IPS DF 6.9 (cell line): ENCODE results near the gene BIRC6.
"Not testable (repeated sequence)": the region's sequence is repeated elsewhere in the genome, so short reads cannot be mapped to it uniquely, and the experiment has no call there.

Experiments used
- DNase-seq: peaks from one replicate; pipeline ENCODE4 v3.0.0-alpha.2; 2013; ENCODE audit warnings: low read depth, low spot score
- H3K27ac ChIP-seq: one replicate; pipeline ENCODE4 v1.5.1; 2013; ENCODE audit warnings: low read length, control low read depth
- H3K27me3 ChIP-seq: 2 replicates; pipeline ENCODE4 v1.6.1; 2013; ENCODE audit warnings: mild to moderate bottlenecking, low read length; ENCODE audit not compliant: control insufficient read depth, insufficient read depth
- H3K36me3 ChIP-seq: 2 replicates; pipeline ENCODE4 v1.6.1; 2013; ENCODE audit warnings: low read length; ENCODE audit not compliant: control insufficient read depth, insufficient read depth
- H3K4me1 ChIP-seq: 2 replicates; pipeline ENCODE4 v1.6.1; 2013; ENCODE audit warnings: low read length; ENCODE audit not compliant: control insufficient read depth, insufficient read depth
- H3K4me3 ChIP-seq: 2 replicates; pipeline ENCODE4 v1.5.1; 2013; ENCODE audit warnings: mild to moderate bottlenecking, low read length
- H3K9me3 ChIP-seq: 2 replicates; pipeline ENCODE4 v1.6.1; 2013; ENCODE audit warnings: low read length, inconsistent platforms; ENCODE audit not compliant: control insufficient read depth, insufficient read depth
- WGBS: extraction: QIAGEN DNeasy Blood & Tissue Kit; methylation state at CpG from one replicate; pipeline ENCODE4 v1.1.7; 2013; ENCODE audit warnings: mixed read lengths, missing lambda C conversion rate; ENCODE audit not compliant: insufficient read length, insufficient coverage; 5-methylcytosine and 5-hydroxymethylcytosine counted together

BIRC6 gene

GRCh38 chr2:32532961-32533360 lies 176.1 kb downstream of the BIRC6 start:
- Histone ChIP-seq H3K4me3 (no peak overlapping the region), H3K9me3 (no peaks in the 10 kb centered on the region), H3K36me3 (no peaks in the 10 kb centered on the region; the same call in 1 of the 2 replicates), H3K27ac (no peak overlapping the region), H3K4me1 (no peaks in the 10 kb centered on the region), H3K27me3 (no peaks in the 10 kb centered on the region)
- WGBS, result no CpG with 5 or more reads among the region's 1 CpG
- DNase-seq, result no peak

DNA sequence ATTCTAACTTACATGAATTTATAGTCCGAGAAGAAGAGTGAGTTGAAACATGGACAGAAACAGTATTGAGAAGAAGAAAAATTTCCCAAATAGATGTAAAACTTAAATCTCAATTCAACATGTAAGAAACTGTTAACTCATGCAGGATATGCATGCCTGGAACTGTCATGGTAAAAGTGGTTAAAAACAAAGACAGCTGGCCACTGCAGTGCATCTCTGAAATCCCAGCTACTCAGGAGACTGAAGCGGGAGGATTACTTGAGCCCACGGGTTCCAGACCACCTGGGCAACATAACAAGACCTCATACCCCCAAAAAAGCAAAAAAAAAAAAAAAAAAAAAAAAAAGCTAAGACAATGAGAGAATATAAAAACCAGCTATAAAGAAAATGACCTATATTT lies 178.0 kb downstream of the BIRC6 start:
- no CpG with 5 or more reads among the region's 3 CpGs for WGBS
- no peaks in the 10 kb centered on the region for H3K27me3 ChIP-seq
- no peaks in the 10 kb centered on the region for H3K9me3 ChIP-seq
- H3K4me1 ChIP-seq, result no peaks in the 10 kb centered on the region
- no peak overlapping the region for H3K4me3 ChIP-seq
- no peak overlapping the region for H3K27ac ChIP-seq
- no peaks in the 10 kb centered on the region; the same call in 1 of the 2 replicates for H3K36me3 ChIP-seq
- no peak for DNase-seq

DNA sequence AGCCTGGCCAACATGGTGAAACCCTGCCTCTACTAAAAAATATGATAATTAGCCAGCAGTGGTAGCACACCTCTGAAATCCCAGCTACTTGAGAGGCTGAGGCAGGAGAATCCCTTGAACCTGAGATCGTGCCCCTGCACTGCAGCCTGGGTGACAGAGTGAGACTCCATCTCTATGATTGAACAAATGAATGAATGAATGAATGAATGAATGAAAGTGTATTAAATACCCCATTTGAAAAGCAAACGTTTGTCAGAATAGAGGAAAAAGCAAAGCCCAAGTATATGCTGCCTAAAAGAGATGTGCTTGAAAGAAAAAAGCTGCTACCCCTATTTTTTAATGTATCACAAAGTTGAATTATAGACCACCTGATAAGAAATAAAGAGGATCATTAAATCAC lies 181.9 kb downstream of the BIRC6 start:
- no peak overlapping the region for H3K4me3 ChIP-seq
- no CpG with 5 or more reads among the region's 2 CpGs for WGBS
- H3K27me3 ChIP-seq, result no peaks in the 10 kb centered on the region
- H3K27ac ChIP-seq, result no peak overlapping the region
- no peak for DNase-seq
- H3K9me3 ChIP-seq, result no peaks in the 10 kb centered on the region
- no peaks in the 10 kb centered on the region for H3K36me3 ChIP-seq
- no peaks in the 10 kb centered on the region for H3K4me1 ChIP-seq

GRCh38 chr2:32552483-32552882 lies 195.7 kb downstream of the BIRC6 start:
- DNase-seq, H3K4me1 ChIP-seq, H3K27me3 ChIP-seq, H3K9me3 ChIP-seq, H3K36me3 ChIP-seq, H3K4me3 ChIP-seq, H3K27ac ChIP-seq: not testable (repeated sequence)
- no CpG with 5 or more reads among the region's 3 CpGs for WGBS

DNA sequence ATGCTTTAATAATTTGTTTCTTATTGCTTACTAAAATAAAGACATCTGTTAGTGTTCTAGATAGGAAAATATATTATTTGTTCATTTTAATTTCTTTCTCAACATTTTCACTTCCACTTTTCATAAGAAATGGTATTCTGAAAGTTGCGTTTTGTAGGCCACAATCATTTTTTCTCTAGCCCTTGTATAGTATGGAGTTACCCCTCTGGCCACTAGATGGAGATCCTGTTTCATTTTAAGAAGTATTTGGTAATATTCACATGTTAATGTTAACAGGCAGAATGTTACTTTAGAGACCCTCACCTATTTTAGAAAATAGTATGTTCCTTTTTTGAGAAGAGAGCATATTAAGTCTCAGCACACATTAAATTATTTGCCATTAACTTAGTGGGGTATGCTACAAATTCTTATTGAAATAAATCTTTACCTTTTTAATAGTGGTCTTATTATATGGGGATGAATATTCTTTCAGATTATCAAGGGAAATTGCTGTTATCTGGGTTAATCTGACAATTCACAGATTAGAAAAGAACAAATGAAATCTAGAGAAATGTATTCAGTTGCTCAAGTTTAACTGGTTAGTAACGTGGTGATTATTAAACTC lies 197.1 kb downstream of the BIRC6 start:
- Histone ChIP-seq H3K4me1 (no peaks in the 10 kb centered on the region), H3K27ac (no peak overlapping the region), H3K27me3 (no peaks in the 10 kb centered on the region), H3K4me3 (no peak overlapping the region), H3K36me3 (no peaks in the 10 kb centered on the region), H3K9me3 (no peaks in the 10 kb centered on the region)
- WGBS, result no CpG with 5 or more reads among the region's 2 CpGs
- DNase-seq, result no peak

GRCh38 chr2:32558492-32558891 lies 201.7 kb downstream of the BIRC6 start:
- Histone ChIP-seq H3K9me3 (no peaks in the 10 kb centered on the region), H3K4me3 (no peak overlapping the region), H3K36me3 (no peaks in the 10 kb centered on the region), H3K27me3 (no peaks in the 10 kb centered on the region), H3K27ac (no peak overlapping the region), H3K4me1 (no peaks in the 10 kb centered on the region)
- WGBS, result no CpG with 5 or more reads among the region's 2 CpGs
- DNase-seq, result no peak

DNA sequence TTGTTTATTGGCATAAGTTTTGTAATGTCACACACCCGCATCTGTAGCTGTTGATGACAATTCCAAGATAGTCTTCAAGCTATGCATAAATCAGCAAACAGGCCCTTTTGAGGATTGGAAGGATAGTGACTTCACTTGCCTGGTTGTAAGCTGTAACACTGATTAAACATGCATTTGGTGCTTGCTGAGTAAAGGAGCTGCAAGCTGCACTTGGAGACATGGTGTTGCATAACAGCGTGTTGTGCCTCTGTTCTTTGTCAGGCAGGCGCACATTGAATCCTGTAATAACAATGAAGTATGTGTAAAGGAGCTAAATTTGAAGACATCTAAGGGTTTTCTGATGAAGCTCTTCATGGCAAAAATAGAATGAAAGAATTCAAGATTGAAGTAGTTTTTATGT lies 202.3 kb downstream of the BIRC6 start:
- no peaks in the 10 kb centered on the region for H3K27me3 ChIP-seq
- DNase-seq, result no peak
- H3K36me3 ChIP-seq, result no peaks in the 10 kb centered on the region
- no peak overlapping the region for H3K27ac ChIP-seq
- WGBS, result no CpG with 5 or more reads among the region's 3 CpGs
- no peaks in the 10 kb centered on the region for H3K9me3 ChIP-seq
- no peak overlapping the region for H3K4me3 ChIP-seq
- no peaks in the 10 kb centered on the region for H3K4me1 ChIP-seq

DNA sequence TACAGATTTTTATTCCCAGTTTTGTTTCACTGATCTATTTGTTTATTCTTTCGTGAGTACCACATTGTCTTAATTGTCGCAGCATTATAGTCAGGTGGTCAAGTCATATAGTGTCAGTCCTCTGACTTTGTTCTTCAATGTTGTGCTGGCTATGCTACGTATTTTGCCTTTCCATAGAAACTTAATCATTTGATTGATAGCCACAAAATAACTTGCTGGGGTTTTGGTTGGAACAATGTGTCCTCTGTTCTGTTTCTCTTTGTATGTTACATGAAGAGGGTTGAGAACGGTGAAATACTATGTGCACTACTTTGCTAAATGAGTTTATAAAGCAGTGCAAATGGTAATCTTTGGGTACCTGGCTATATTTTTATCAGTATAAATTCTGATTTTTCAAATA lies 206.1 kb downstream of the BIRC6 start:
- Histone ChIP-seq H3K36me3 (no peaks in the 10 kb centered on the region), H3K27ac (no peak overlapping the region), H3K9me3 (no peaks in the 10 kb centered on the region), H3K4me3 (no peak overlapping the region), H3K27me3 (no peaks in the 10 kb centered on the region), H3K4me1 (no peaks in the 10 kb centered on the region)
- no peak for DNase-seq
- no CpG with 5 or more reads among the region's 4 CpGs for WGBS

GRCh38 chr2:32564417-32565035 lies 207.7 kb downstream of the BIRC6 start:
- DNase-seq, result no peak
- H3K4me1 ChIP-seq, result no peaks in the 10 kb centered on the region
- no CpG with 5 or more reads among the region's 2 CpGs for whole genome bisulfite sequencing
- no peaks in the 10 kb centered on the region for H3K9me3 ChIP-seq
- no peak overlapping the region for H3K4me3 ChIP-seq
- no peak overlapping the region for H3K27ac ChIP-seq
- H3K27me3 ChIP-seq, result no peaks in the 10 kb centered on the region
- H3K36me3 ChIP-seq, result no peaks in the 10 kb centered on the region

GRCh38 chr2:32565902-32566301 lies 209.1 kb downstream of the BIRC6 start:
- H3K36me3 ChIP-seq, result no peaks in the 10 kb centered on the region
- no peak for DNase-seq
- no peaks in the 10 kb centered on the region for H3K4me1 ChIP-seq
- no peaks in the 10 kb centered on the region for H3K9me3 ChIP-seq
- no peaks in the 10 kb centered on the region for H3K27me3 ChIP-seq
- H3K27ac ChIP-seq, result no peak overlapping the region
- H3K4me3 ChIP-seq, result no peak overlapping the region
- WGBS, result no CpG with 5 or more reads among the region's 1 CpG

DNA sequence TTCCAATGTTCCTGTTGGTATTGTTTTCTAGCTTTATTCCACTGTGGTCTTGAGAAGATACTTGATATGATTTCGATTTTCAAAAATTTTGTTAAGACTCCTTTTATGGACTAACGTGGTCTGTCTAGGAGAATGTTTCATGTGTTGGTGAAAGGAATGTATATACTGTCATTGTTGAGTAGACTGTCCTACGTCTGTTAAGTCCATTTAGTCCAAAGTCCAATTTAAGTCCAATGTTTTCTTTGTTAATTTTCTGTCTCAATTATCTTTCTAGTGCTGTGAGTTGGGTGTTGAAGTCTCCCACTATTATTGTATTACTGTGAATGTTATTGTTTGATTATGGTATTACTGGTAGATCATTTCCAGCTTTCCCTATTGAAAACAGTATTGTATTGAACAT lies 215.2 kb downstream of the BIRC6 start:
- no CpG with 5 or more reads among the region's 3 CpGs for WGBS
- no peak overlapping the region for H3K27ac ChIP-seq

More for the DNA sequence above, 215.2 kb downstream of the BIRC6 start:
- no peaks in the 10 kb centered on the region for H3K9me3 ChIP-seq
- no peaks in the 10 kb centered on the region for H3K27me3 ChIP-seq
- H3K36me3 ChIP-seq, result no peaks in the 10 kb centered on the region; the same call in 1 of the 2 replicates
- no peak for DNase-seq
- H3K4me3 ChIP-seq, result no peak overlapping the region
- no peaks in the 10 kb centered on the region for H3K4me1 ChIP-seq
